ENCODE results near the gene CAMK1G. TPM values are rescaled to one million over a fixed set of nuclear protein-coding genes. Genes with fewer than 3 reads are reported as not detected.
A peak's percentile ranks its signal among the peaks of the same experiment; 100 is the strongest.

CAMK1G gene
- total and polyA plus RNA-seq, 9 of the 15 experiments (the other 6 are each of a cell fraction or from before 2014, with no cell fraction given): not detected

- no peak for TF ChIP-seq AFF1 (IDR thresholded peaks at IDR 0.05; ENCODE audit: low read depth in 1 of 2, partially characterized antibody in 2 of 2)
- no peak for TF ChIP-seq ZHX1 (conservative IDR thresholded peaks at IDR 0.05; ENCODE audit: low read length)
- no peak for TF ChIP-seq GTF3C2 (IDR thresholded peaks at IDR 0.05; ENCODE audit: borderline replicate concordance, extremely low read depth, insufficient read length)
- TF ChIP-seq ESRRA (IDR thresholded peaks at IDR 0.05; ENCODE audit: borderline replicate concordance, low read depth): 0 out of 2 replicates have a peak, but pooled peaks have one; percentile 19
- TF ChIP-seq ZNF717 (CRISPR knock-in tag; IDR thresholded peaks at IDR 0.05): no peak
- TF ChIP-seq KDM4B (IDR thresholded peaks at IDR 0.05; ENCODE audit: borderline replicate concordance in 2 of 2, low read depth in 1 of 2): no peak
- no peak for TF ChIP-seq CHD1 (IDR thresholded peaks at IDR 0.05; ENCODE audit: low read length)
- TF ChIP-seq JUND (IDR thresholded peaks at IDR 0.05; ENCODE audit: borderline replicate concordance, low read depth, low read length): peak; percentile 72
- TF ChIP-seq JUND (tag; IDR thresholded peaks at IDR 0.05; ENCODE audit: borderline replicate concordance, low read depth, low read length): peak; percentile 37; the same call in 1 of the 3 replicates
- no peak for TF ChIP-seq NFRKB (IDR thresholded peaks at IDR 0.05; ENCODE audit: low read depth)
- no peak for TF ChIP-seq TFAP4 (CRISPR knock-in tag; IDR thresholded peaks at IDR 0.05; ENCODE audit: borderline replicate concordance)
- TF ChIP-seq ATF3 (IDR thresholded peaks at IDR 0.05): peak; percentile 27; the same call in 1 of the 2 replicates
- no peak for TF ChIP-seq ATF3 (CRISPR knock-in tag; conservative IDR thresholded peaks at IDR 0.05)
- TF ChIP-seq RBBP5 (IDR thresholded peaks at IDR 0.05; ENCODE audit: borderline replicate concordance, insufficient read depth, low read length, poor library complexity, severe bottlenecking): no peak
Measured at GRCh38 chr1:209652873-209653401, 69.4 kb downstream of the CAMK1G start (continued).
